ENCODE measurements around the gene CCDC15.

Gene CCDC15

DNA sequence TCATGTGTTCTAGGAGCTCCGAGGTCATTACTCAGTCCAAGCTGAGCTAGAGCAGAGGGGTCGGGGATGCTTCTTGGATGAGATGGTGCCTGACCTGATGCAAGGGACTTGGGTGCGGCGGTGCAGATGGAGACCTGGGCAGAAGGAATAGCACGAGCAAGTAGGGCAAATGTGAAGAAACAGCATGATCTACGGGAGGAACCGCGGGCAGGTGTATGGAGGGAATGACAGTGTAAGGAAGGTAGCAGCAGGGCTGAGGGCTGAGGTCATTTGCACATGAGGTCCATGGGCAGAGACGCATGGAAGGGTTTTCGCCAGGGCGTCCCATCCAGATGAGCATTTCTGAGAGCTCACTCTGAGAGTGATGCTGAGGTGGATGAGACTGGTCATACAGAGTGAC is 124.0 kb downstream of the CCDC15 start:
- H3K36me3 ChIP-seq (ENCODE audit: control insufficient read depth in 2 of 2, insufficient read depth in 1 of 2, low read length in 2 of 2), result no peaks in the 10 kb centered on the region
- no peaks in the 10 kb centered on the region for H3K4me1 ChIP-seq (ENCODE audit: control insufficient read depth, insufficient read depth, low read length)
- H3K9me3 ChIP-seq (ENCODE audit: control insufficient read depth, insufficient read depth, low read depth, low read length), result no peaks in the 10 kb centered on the region
- POLR2A ChIA-PET, result interaction anchor here (0.6 kb wide), 1 partner anchor 119 kb away, joined by 3 read pairs; no protein-coding TSS in a partner anchor
- CTCF ChIA-PET, result interaction anchor here (0.5 to 2.8 kb wide), 2 partner anchors 13 to 375 kb away, joined by 4 to 7 read pairs; no protein-coding TSS in a partner anchor
- TF ChIP-seq, protein P1, sequence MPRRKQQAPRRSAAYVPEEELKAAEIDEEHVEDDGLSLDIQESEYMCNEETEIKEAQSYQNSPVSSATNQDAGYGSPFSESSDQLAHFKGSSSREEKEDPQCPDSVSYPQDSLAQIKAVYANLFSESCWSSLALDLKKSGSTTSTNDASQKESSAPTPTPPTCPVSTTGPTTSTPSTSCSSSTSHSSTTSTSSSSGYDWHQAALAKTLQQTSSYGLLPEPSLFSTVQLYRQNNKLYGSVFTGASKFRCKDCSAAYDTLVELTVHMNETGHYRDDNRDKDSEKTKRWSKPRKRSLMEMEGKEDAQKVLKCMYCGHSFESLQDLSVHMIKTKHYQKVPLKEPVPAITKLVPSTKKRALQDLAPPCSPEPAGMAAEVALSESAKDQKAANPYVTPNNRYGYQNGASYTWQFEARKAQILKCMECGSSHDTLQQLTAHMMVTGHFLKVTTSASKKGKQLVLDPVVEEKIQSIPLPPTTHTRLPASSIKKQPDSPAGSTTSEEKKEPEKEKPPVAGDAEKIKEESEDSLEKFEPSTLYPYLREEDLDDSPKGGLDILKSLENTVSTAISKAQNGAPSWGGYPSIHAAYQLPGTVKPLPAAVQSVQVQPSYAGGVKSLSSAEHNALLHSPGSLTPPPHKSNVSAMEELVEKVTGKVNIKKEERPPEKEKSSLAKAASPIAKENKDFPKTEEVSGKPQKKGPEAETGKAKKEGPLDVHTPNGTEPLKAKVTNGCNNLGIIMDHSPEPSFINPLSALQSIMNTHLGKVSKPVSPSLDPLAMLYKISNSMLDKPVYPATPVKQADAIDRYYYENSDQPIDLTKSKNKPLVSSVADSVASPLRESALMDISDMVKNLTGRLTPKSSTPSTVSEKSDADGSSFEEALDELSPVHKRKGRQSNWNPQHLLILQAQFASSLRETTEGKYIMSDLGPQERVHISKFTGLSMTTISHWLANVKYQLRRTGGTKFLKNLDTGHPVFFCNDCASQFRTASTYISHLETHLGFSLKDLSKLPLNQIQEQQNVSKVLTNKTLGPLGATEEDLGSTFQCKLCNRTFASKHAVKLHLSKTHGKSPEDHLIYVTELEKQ (tag by site-specific recombination; IDR thresholded peaks at IDR 0.05; ENCODE audit: borderline replicate concordance), result no peak
- no peak for TF ChIP-seq ZNF366 (tag by site-specific recombination; conservative IDR thresholded peaks at IDR 0.05)
- no peak for TF ChIP-seq ZNF791 (tag by site-specific recombination; IDR thresholded peaks at IDR 0.05)
- no peak for TF ChIP-seq ZNF830 (tag by site-specific recombination; IDR thresholded peaks at IDR 0.05; ENCODE audit: low read depth)
- no peak for TF ChIP-seq YY1 (tag by site-specific recombination; IDR thresholded peaks at IDR 0.05)
- TF ChIP-seq, protein P2, sequence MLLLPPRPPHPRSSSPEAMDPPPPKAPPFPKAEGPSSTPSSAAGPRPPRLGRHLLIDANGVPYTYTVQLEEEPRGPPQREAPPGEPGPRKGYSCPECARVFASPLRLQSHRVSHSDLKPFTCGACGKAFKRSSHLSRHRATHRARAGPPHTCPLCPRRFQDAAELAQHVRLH (tag by site-specific recombination; IDR thresholded peaks at IDR 0.05), result no peak
- TF ChIP-seq ZNF776 (tag by site-specific recombination; IDR thresholded peaks at IDR 0.05; ENCODE audit: borderline replicate concordance), result no peak
- no peak for TF ChIP-seq SP2 (tag by site-specific recombination; IDR thresholded peaks at IDR 0.05)
- no peak for TF ChIP-seq HOXA7 (CRISPR knock-in tag; IDR thresholded peaks at IDR 0.05; ENCODE audit: borderline replicate concordance)
- TF ChIP-seq, protein P3, sequence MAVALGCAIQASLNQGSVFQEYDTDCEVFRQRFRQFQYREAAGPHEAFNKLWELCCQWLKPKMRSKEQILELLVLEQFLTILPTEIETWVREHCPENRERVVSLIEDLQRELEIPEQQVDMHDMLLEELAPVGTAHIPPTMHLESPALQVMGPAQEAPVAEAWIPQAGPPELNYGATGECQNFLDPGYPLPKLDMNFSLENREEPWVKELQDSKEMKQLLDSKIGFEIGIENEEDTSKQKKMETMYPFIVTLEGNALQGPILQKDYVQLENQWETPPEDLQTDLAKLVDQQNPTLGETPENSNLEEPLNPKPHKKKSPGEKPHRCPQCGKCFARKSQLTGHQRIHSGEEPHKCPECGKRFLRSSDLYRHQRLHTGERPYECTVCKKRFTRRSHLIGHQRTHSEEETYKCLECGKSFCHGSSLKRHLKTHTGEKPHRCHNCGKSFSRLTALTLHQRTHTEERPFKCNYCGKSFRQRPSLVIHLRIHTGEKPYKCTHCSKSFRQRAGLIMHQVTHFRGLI (tag by site-specific recombination; IDR thresholded peaks at IDR 0.05), result no peak
- TF ChIP-seq, protein P4, sequence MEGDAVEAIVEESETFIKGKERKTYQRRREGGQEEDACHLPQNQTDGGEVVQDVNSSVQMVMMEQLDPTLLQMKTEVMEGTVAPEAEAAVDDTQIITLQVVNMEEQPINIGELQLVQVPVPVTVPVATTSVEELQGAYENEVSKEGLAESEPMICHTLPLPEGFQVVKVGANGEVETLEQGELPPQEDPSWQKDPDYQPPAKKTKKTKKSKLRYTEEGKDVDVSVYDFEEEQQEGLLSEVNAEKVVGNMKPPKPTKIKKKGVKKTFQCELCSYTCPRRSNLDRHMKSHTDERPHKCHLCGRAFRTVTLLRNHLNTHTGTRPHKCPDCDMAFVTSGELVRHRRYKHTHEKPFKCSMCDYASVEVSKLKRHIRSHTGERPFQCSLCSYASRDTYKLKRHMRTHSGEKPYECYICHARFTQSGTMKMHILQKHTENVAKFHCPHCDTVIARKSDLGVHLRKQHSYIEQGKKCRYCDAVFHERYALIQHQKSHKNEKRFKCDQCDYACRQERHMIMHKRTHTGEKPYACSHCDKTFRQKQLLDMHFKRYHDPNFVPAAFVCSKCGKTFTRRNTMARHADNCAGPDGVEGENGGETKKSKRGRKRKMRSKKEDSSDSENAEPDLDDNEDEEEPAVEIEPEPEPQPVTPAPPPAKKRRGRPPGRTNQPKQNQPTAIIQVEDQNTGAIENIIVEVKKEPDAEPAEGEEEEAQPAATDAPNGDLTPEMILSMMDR (tag by site-specific recombination; IDR thresholded peaks at IDR 0.05), result no peak
- TF ChIP-seq, protein P5, sequence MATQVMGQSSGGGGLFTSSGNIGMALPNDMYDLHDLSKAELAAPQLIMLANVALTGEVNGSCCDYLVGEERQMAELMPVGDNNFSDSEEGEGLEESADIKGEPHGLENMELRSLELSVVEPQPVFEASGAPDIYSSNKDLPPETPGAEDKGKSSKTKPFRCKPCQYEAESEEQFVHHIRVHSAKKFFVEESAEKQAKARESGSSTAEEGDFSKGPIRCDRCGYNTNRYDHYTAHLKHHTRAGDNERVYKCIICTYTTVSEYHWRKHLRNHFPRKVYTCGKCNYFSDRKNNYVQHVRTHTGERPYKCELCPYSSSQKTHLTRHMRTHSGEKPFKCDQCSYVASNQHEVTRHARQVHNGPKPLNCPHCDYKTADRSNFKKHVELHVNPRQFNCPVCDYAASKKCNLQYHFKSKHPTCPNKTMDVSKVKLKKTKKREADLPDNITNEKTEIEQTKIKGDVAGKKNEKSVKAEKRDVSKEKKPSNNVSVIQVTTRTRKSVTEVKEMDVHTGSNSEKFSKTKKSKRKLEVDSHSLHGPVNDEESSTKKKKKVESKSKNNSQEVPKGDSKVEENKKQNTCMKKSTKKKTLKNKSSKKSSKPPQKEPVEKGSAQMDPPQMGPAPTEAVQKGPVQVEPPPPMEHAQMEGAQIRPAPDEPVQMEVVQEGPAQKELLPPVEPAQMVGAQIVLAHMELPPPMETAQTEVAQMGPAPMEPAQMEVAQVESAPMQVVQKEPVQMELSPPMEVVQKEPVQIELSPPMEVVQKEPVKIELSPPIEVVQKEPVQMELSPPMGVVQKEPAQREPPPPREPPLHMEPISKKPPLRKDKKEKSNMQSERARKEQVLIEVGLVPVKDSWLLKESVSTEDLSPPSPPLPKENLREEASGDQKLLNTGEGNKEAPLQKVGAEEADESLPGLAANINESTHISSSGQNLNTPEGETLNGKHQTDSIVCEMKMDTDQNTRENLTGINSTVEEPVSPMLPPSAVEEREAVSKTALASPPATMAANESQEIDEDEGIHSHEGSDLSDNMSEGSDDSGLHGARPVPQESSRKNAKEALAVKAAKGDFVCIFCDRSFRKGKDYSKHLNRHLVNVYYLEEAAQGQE (tag by site-specific recombination; IDR thresholded peaks at IDR 0.05), result no peak
- no peak for TF ChIP-seq ZNF624 (tag by site-specific recombination; IDR thresholded peaks at IDR 0.05)
- TF ChIP-seq, protein P6, sequence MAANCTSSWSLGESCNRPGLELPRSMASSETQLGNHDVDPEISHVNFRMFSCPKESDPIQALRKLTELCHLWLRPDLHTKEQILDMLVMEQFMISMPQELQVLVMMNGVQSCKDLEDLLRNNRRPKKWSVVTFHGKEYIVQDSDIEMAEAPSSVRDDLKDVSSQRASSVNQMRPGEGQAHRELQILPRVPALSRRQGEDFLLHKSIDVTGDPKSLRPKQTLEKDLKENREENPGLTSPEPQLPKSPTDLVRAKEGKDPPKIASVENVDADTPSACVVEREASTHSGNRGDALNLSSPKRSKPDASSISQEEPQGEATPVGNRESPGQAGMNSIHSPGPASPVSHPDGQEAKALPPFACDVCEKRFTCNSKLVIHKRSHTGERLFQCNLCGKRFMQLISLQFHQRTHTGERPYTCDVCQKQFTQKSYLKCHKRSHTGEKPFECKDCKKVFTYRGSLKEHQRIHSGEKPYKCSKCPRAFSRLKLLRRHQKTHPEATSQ (tag by site-specific recombination; IDR thresholded peaks at IDR 0.05), result no peak
- no peak for TF ChIP-seq GLIS2 (tag by site-specific recombination; IDR thresholded peaks at IDR 0.05)
- TF ChIP-seq MEIS1 (CRISPR knock-in tag; IDR thresholded peaks at IDR 0.05; ENCODE audit: borderline replicate concordance), result no peak
- TF ChIP-seq, protein P7, sequence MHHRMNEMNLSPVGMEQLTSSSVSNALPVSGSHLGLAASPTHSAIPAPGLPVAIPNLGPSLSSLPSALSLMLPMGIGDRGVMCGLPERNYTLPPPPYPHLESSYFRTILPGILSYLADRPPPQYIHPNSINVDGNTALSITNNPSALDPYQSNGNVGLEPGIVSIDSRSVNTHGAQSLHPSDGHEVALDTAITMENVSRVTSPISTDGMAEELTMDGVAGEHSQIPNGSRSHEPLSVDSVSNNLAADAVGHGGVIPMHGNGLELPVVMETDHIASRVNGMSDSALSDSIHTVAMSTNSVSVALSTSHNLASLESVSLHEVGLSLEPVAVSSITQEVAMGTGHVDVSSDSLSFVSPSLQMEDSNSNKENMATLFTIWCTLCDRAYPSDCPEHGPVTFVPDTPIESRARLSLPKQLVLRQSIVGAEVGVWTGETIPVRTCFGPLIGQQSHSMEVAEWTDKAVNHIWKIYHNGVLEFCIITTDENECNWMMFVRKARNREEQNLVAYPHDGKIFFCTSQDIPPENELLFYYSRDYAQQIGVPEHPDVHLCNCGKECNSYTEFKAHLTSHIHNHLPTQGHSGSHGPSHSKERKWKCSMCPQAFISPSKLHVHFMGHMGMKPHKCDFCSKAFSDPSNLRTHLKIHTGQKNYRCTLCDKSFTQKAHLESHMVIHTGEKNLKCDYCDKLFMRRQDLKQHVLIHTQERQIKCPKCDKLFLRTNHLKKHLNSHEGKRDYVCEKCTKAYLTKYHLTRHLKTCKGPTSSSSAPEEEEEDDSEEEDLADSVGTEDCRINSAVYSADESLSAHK (tag by site-specific recombination; IDR thresholded peaks at IDR 0.05), result no peak
- TF ChIP-seq ZFP69B (tag by site-specific recombination; IDR thresholded peaks at IDR 0.05), result no peak
- no peak overlapping the region for H3K27ac ChIP-seq (ENCODE audit: extremely low read depth, low read depth, low read length)
- H3K4me3 ChIP-seq (ENCODE audit: low read depth, low read length), result no peak overlapping the region

Measured in HEK293 (cell line).